NCI-H2029 (cell line): ENCODE results near the gene OXA1L.
"Not testable (repeated sequence)": the region's sequence is repeated elsewhere in the genome, so short reads cannot be mapped to it uniquely, and the experiment has no call there.

ENCODE experiments used
- DNase-seq: peaks from one replicate; lab custom pipeline; 2025; lab: John Stamatoyannopoulos, UW

Gene OXA1L

GRCh38 chr14:22769369-22769768 is 2.9 kb downstream of the OXA1L start:
- DNase-seq, result no peak

- DNase-seq, result no peak
These were observed 4.1 kb downstream of the OXA1L start for GRCh38 chr14:22770481-22771187.

GRCh38 chr14:22772725-22773124 is 6.2 kb downstream of the OXA1L start:
- no peak for DNase-seq

GRCh38 chr14:22773162-22774010 is 6.9 kb downstream of the OXA1L start:
- no peak for DNase-seq

- DNase-seq, result no peak
These were observed 7.7 kb downstream of the OXA1L start for GRCh38 chr14:22774011-22774706.

- DNase-seq, result no peak
These were observed 9.7 kb downstream of the OXA1L start for GRCh38 chr14:22776215-22776614.

- DNase-seq, result not testable (repeated sequence)
These were observed 10.4 kb downstream of the OXA1L start for GRCh38 chr14:22776849-22777248.

- no peak for DNase-seq
These were observed 11.6 kb downstream of the OXA1L start for GRCh38 chr14:22778084-22778483.

GRCh38 chr14:22780105-22780679 is 13.7 kb downstream of the OXA1L start:
- no peak for DNase-seq

- no peak for DNase-seq
These were observed 14.4 kb downstream of the OXA1L start for GRCh38 chr14:22780941-22781300.

GRCh38 chr14:22781301-22781991 is 15.0 kb downstream of the OXA1L start:
- no peak for DNase-seq

GRCh38 chr14:22786685-22787084 is 20.2 kb downstream of the OXA1L start:
- DNase-seq, result no peak

- no peak for DNase-seq
These were observed 24.8 kb downstream of the OXA1L start for GRCh38 chr14:22791301-22791700.

- no peak for DNase-seq
These were observed 25.7 kb downstream of the OXA1L start for GRCh38 chr14:22792158-22792557.

GRCh38 chr14:22793550-22793949 is 27.1 kb downstream of the OXA1L start:
- not testable (repeated sequence) for DNase-seq

- DNase-seq, result no peak
These were observed 27.5 kb downstream of the OXA1L start for GRCh38 chr14:22793976-22794375.

- DNase-seq, result no peak
These were observed 28.1 kb downstream of the OXA1L start for GRCh38 chr14:22794551-22794951.

GRCh38 chr14:22796087-22796707 is 29.7 kb downstream of the OXA1L start:
- DNase-seq, result no peak

- peak; percentile 51 for DNase-seq
These were observed 30.8 kb downstream of the OXA1L start for GRCh38 chr14:22797017-22797917.

- no peak for DNase-seq
These were observed 32.0 kb downstream of the OXA1L start for GRCh38 chr14:22798528-22798927.
